OCI-LY1 (cell line): ENCODE data around the gene TEPSIN.

ENCODE experiments used
- H2AFZ ChIP-seq: fragments of 200-600 bp; sonication (generic), shearing (Covaris generic); 2 replicates; pipeline ENCODE4 v1.6.0; 2014; ENCODE audit warnings: antibody characterized with exemption, mild to moderate bottlenecking, low read length
- H3F3A ChIP-seq: fragments of 200-600 bp; sonication (generic), shearing (Covaris generic); 2 replicates; pipeline ENCODE4 v1.6.0; 2014; ENCODE audit warnings: mild to moderate bottlenecking, antibody characterized with exemption, low read length, moderate library complexity; ENCODE audit not compliant: insufficient read depth
- H3K27ac ChIP-seq: fragments of 200-600 bp; sonication (generic); 2 replicates; pipeline ENCODE4 v1.5.1; 2014; ENCODE audit warnings: low read length, mixed run types, mild to moderate bottlenecking, low read depth; ENCODE audit not compliant: poor library complexity, severe bottlenecking
- H3K27me3 ChIP-seq: fragments of 200-600 bp; sonication (generic); 2 replicates; pipeline ENCODE4 v1.6.0; 2014; ENCODE audit warnings: antibody characterized with exemption, mild to moderate bottlenecking, low read length, moderate library complexity; ENCODE audit not compliant: insufficient read depth
- H3K36me3 ChIP-seq: fragments of 200-600 bp; sonication (generic); 2 replicates; pipeline ENCODE4 v1.6.1; 2014; ENCODE audit warnings: mild to moderate bottlenecking, antibody characterized with exemption, low read length, moderate library complexity, mixed read lengths; ENCODE audit not compliant: insufficient read depth
- H3K4me1 ChIP-seq: fragments of 200-600 bp; sonication (generic); 2 replicates; pipeline ENCODE4 v1.5.1; 2014; ENCODE audit warnings: mild to moderate bottlenecking, low read length, moderate library complexity; ENCODE audit not compliant: insufficient read depth, severe bottlenecking
- H3K4me2 ChIP-seq: fragments of 200-600 bp; sonication (generic), shearing (Covaris generic); 2 replicates; pipeline ENCODE4 v1.6.1; 2014; ENCODE audit warnings: low read length
- H3K4me3 ChIP-seq: fragments of 200-600 bp; sonication (generic); 2 replicates; pipeline ENCODE4 v1.5.1; 2014; ENCODE audit warnings: low read length, low read depth, mild to moderate bottlenecking, mixed read lengths; ENCODE audit not compliant: poor library complexity, severe bottlenecking
- H3K79me2 ChIP-seq: fragments of 200-600 bp; shearing (Covaris generic); 2 replicates; pipeline ENCODE4 v1.6.1; 2016; ENCODE audit warnings: mixed run types, low read length, mixed read lengths; ENCODE audit not compliant: insufficient read depth
- H3K9ac ChIP-seq: fragments of 200-600 bp; sonication (generic), shearing (Covaris generic); 2 replicates; pipeline ENCODE4 v1.6.1; 2014; ENCODE audit warnings: mild to moderate bottlenecking, low read length, mixed read lengths
- H3K9me2 ChIP-seq: fragments of 200-600 bp; sonication (generic), shearing (Covaris generic); 2 replicates; pipeline ENCODE4 v1.6.1; 2014; ENCODE audit warnings: low read depth, mild to moderate bottlenecking, low read length, mixed read lengths
- H3K9me3 ChIP-seq: fragments of 200-600 bp; shearing (Covaris generic); 2 replicates; pipeline ENCODE4 v1.6.1; 2014; ENCODE audit warnings: low read length, mixed read lengths
- H4K20me1 ChIP-seq: fragments of 200-600 bp; sonication (generic), shearing (Covaris generic); 2 replicates; pipeline ENCODE4 v1.6.0; 2016; ENCODE audit warnings: mild to moderate bottlenecking, low read length; ENCODE audit not compliant: insufficient read depth
- CTCF ChIP-seq: fragments of 200-600 bp; sonication (generic), shearing (Covaris generic); IDR thresholded peaks from 2 replicates; pipeline ENCODE4 v1.5.1; 2017; ENCODE audit warnings: mild to moderate bottlenecking, antibody characterized with exemption, low read length, moderate library complexity, mixed read lengths
- EZH2 ChIP-seq: fragments of 200-600 bp; sonication (generic), shearing (Covaris generic); IDR thresholded peaks from 2 replicates; pipeline ENCODE4 v1.8.0; 2017; ENCODE audit warnings: borderline replicate concordance, mixed run types, mild to moderate bottlenecking, antibody characterized with exemption, low read length, moderate library complexity, mixed read lengths

TEPSIN gene

DNA sequence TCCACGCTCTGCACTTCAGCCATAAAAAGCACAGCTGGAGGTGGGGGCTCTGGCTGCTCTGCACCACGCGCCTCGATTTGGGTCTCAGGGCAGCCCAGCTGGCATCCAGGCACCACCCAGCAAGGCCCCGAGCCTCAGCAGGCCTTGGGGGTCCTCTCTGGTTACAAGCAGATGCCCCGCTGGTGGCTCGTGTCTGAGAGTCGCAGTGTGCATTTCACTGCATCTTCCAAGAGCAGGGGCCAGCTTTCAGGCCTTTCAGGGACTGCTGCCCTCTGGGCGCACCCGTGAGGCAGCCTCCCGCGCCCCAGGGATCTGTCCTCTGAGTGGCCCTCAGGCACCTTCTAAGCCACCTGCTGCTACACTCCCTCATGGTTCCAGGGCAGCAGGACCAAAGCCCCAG lies 25.8 kb upstream of the TEPSIN start:
- H3F3A ChIP-seq, result no peaks in the 10 kb centered on the region
- H2AFZ ChIP-seq, result no peak overlapping the region
- no peak overlapping the region for H3K4me2 ChIP-seq
- H3K4me3 ChIP-seq, result no peak overlapping the region
- H3K9me3 ChIP-seq, result no peaks in the 10 kb centered on the region
- H4K20me1 ChIP-seq, result no peaks in the 10 kb centered on the region
- no peaks in the 10 kb centered on the region for H3K4me1 ChIP-seq
- no peak overlapping the region for H3K9ac ChIP-seq
- TF ChIP-seq CTCF (no peak), EZH2 (no peak)
- peaks cover 47% of the 10 kb centered on the region for H3K36me3 ChIP-seq
- H3K27me3 ChIP-seq, result no peaks in the 10 kb centered on the region
- no peak overlapping the region for H3K27ac ChIP-seq
- no peaks in the 10 kb centered on the region for H3K9me2 ChIP-seq
- no peaks in the 10 kb centered on the region for H3K79me2 ChIP-seq

GRCh38 chr17:81263371-81264181 lies 24.7 kb upstream of the TEPSIN start:
- Histone ChIP-seq H3K79me2 (no peaks in the 10 kb centered on the region), H3F3A (no peaks in the 10 kb centered on the region), H3K9me2 (no peaks in the 10 kb centered on the region), H2AFZ (no peak overlapping the region), H3K4me2 (no peak overlapping the region), H3K4me1 (no peaks in the 10 kb centered on the region), H3K9ac (no peak overlapping the region), H3K9me3 (no peaks in the 10 kb centered on the region), H3K27ac (no peak overlapping the region), H4K20me1 (no peaks in the 10 kb centered on the region), H3K27me3 (no peaks in the 10 kb centered on the region), H3K36me3 (peaks cover 46% of the 10 kb centered on the region), H3K4me3 (no peak overlapping the region)
- TF ChIP-seq CTCF, result no peak
- no peak for TF ChIP-seq EZH2

DNA sequence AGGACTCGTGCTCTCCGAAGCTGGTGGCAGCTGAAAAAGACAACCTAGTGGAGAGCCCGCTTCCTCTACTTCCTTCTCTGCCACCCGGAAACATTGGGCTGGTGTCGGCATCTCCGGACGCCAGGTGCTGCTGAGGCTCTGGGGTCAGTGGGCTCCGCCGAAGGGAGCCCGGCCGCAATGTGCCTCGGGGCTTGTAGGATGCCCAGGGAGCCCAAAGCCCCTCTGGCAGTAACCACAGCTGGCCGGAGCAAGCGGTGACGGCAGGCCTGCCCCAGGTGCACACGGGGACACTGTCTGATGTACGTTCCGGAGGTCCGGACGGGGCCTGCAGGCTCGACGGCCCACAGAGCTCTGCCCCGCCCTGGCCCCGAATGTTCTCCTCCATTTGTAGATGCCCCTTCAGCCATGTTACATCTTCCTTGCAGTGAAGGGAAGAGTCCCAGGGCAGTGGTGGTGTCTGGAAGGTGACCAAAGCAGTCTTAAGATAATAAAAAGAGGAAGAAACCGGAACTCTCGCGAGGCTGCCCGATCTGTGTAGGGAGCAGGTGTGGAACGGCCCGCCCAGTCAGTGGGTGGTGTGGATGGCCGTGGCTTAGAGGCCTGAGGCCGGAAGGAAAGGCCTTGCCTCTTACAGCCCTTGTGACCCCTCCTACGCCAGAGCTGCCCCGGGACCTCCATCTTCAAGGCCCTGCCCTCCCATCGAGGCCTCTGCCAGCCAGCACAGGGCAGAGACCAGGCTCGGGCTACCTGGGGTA lies 22.9 kb upstream of the TEPSIN start:
- Histone ChIP-seq H3F3A (no peaks in the 10 kb centered on the region), H3K4me1 (no peaks in the 10 kb centered on the region), H3K79me2 (no peaks in the 10 kb centered on the region), H3K4me2 (no peak overlapping the region), H3K27me3 (no peaks in the 10 kb centered on the region), H3K36me3 (peaks cover 35% of the 10 kb centered on the region), H2AFZ (no peak overlapping the region), H3K27ac (no peak overlapping the region), H3K9me2 (no peaks in the 10 kb centered on the region), H4K20me1 (no peaks in the 10 kb centered on the region), H3K9me3 (no peaks in the 10 kb centered on the region), H3K9ac (no peak overlapping the region), H3K4me3 (no peak overlapping the region)
- TF ChIP-seq CTCF (no peak), EZH2 (no peak)
